GM12872 (cell line): ENCODE measurements around the gene ST6GALNAC4.

Experiments used
- TF ChIP-seq, protein P1 (sequence below): IDR thresholded peaks from 3 replicates; pipeline ENCODE4 v1.5.1; 2011; ENCODE audit warnings: low read depth, mild to moderate bottlenecking, low read length, moderate library complexity; ENCODE audit not compliant: insufficient read depth

ST6GALNAC4 gene

DNA sequence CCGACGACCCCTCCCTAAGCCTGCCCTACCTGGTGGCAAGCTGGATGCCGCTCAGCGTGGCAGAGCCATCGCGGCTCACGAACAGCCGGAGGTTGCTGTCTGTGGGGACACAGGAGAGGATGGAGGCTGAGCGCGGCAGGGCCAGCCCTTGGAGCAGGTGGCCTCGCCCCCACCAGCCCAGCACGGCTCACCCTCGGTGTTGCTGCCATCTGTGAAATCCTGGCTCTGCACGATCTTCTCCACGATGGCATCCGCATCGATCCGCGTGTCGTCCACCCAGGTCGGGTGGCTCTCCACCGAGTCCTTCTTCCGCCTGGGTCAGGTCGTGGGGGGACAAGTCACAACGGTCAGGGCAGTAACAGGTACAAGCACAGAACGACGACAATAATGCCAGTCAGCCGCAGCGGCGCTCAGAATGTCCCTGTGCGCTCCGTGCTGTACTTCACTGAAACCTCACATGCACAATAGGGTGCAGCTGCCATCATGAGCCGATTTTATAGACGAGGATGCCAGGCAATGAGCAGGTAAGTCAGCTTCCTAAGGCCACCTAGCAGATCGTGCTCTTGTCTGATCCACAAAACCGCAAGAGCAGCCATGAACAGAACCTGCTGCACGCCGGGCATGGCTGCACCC, 27.9 kb upstream of the ST6GALNAC4 start:
- TF ChIP-seq, protein P1, sequence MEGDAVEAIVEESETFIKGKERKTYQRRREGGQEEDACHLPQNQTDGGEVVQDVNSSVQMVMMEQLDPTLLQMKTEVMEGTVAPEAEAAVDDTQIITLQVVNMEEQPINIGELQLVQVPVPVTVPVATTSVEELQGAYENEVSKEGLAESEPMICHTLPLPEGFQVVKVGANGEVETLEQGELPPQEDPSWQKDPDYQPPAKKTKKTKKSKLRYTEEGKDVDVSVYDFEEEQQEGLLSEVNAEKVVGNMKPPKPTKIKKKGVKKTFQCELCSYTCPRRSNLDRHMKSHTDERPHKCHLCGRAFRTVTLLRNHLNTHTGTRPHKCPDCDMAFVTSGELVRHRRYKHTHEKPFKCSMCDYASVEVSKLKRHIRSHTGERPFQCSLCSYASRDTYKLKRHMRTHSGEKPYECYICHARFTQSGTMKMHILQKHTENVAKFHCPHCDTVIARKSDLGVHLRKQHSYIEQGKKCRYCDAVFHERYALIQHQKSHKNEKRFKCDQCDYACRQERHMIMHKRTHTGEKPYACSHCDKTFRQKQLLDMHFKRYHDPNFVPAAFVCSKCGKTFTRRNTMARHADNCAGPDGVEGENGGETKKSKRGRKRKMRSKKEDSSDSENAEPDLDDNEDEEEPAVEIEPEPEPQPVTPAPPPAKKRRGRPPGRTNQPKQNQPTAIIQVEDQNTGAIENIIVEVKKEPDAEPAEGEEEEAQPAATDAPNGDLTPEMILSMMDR, result no peak

DNA sequence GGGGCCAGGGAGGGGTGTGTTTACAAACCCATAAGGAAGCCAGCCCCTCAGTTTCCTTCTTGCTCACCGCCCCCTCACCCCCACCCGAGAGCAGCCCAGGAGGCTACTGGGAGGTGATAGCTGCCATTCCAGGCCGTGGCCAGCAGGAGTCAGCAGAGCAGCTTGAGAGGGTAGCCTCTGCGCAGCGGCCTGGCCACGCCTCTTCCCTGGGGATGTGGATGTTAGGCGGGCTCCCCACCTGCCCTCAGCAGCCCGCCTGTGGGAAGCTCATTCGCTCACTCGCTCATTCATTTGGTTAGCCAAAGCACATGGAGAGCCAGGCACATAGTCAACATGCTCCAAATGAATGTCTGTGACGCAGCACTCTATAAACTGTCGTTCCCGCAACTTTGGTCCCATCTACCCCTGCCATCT, 26.9 kb upstream of the ST6GALNAC4 start:
- TF ChIP-seq, protein P1, result peak; percentile 98

DNA sequence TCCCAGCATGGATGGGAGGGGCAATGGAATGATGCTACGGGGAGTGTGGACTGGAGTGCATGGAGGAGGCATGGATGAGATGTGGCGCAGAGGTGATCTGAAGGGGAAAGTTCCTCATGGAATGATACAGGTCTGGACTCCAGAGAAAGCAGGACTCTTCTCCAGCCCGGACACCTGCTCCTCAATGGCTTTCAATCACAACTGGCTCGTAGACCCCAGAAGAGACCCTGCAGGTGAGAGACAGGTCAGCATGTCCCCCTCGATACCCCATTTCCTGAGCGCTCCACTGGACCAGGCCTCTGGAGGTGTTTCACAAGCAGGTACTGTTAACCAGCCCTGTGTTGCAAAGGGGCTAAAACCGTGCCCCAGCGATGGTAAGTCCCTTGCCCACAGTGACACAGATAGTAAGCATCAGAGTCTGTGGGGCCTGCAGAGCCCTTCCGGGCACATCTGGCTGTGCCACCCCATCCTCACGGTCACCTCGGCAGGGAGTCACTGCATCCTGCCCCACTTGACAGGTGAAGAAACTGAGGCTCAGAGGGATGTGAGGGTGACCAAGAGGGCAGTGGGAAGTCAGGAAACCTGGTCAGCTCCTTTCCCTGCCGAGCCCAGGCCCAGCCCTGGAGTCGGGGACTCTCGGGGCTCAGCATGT, 26.3 kb upstream of the ST6GALNAC4 start:
- TF ChIP-seq, protein P1, result no peak

DNA sequence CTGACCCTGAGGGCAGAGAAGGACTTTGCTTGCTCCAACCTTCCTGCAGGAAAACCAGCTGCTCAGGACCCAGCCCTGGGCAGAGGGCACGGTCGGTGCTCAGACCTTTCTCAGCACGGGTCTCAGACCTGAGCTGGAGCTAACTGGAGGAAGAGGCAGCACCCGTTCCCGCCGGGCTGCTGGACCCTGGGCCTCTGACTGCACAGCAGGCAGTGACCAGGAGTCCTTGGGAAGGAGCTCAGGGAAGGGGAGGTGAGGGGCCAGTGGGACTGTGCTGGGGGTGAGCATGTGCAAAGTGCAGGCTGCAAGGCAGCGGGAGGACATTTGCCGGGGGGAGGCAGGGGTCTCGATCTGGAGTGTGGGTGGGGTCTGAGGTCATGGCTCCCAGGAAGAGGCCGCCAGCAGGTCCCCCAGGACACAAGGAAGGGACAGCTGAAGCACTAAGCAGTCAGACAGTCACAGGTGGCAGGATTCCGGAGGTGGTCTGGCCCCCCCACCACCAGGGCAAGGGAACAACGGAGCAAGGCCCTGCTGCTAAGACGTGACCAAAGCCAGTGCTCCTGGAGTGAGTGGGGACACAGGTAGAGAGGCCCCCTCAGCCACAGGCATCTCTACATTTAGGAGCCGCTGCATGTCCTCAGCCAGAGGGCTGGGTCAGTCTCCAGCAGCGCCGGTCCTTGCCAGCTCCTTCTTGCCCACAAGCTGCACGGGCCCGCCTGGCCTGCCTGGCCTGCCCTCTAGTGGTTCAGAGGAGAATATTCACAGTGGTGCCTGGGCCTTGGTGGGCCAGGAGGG, 25.6 kb upstream of the ST6GALNAC4 start:
- TF ChIP-seq, protein P1, result peak; percentile 84

DNA sequence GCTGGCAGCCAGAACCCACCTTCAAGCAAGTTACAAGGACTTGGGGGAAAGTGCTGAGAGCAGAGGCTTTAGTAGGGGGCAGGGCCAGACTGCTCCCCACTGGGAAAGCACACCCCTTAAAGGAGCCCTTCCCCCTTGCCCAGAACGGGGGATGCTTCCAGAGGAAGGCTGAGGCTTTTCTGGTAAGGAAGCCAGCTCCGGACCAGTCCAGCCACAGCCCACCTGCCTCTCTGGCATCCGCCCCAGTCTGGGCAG, 25.0 kb upstream of the ST6GALNAC4 start:
- TF ChIP-seq, protein P1, result no peak

DNA sequence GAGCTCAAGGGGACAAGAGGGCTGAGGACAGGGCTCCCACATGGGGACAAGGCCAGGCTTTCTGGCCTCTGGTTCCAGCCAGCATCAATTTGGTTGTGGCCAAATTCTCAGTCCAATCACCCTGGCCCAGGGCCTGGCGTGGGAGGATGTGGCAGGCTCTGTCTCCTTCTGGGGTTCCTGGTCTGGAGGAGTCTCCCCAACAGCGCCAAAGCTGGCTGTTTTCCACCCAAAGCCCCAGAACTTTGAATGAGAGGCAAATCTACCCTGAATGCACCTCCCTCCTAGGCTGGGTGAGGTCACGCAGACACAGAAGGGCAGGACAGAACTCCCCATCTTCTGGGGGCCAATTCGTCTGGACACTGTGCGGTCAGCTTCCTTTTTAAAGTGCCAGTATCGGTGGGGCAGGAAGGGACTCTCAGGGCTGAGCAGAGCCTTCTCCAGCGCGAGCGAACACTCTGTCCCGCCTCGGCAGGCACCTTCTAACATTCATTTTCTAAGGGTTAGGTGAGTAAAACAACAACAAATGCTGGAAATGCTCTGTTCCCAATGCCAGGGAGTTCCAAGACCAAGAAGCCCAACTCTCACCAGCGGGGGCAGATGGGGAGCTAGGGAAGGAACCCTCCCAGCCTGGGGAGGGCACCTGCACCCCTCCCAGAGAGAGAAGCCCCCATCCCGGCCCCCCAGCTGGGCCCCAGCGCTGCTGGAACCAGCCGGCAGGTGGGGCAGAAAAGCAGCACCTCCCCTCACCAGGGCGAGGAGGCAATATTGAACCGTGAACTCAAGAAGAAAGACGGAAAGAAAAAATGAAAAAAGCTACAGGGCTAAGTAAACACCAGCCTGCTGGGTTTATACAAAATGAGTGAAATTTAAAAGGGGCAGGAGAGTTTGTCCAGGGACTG, 24.5 kb upstream of the ST6GALNAC4 start:
- TF ChIP-seq, protein P1, result no peak

DNA sequence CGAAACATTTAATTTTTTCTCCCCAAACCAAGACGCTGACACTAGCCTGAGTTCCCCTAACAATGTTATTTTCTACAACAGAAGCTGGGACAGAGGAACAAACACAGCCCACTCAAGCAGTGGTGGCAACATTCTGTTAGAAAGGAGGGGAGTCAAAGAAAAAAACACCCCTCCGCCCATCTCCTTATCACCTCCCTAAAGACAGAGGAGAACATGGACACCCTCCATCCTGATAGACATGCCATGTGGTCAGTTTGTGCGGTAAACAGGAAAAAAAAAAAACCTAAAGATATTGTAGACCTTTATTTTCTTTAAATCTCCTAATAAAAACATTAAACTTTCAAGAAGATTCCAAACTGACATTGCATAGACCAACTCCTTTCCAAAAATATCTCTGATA, 23.8 kb upstream of the ST6GALNAC4 start:
- TF ChIP-seq, protein P1, result no peak
